Activated CD8-positive, alpha-beta memory T cell treated with anti-CD3 and anti-CD28 coated beads, Interleukin-2, amount 50 U/mL, for 1 hour (primary cell): ENCODE measurements around the gene CCDC69.

ENCODE experiments used
- DNase-seq: peaks from one replicate; pipeline ENCODE4 v3.0.0-alpha.2; 2020; ENCODE audit errors: extremely low read depth

Gene CCDC69

GRCh38 chr5:151164687-151165392 lies 59.1 kb downstream of the CCDC69 start:
- peak; percentile 51 for DNase-seq

GRCh38 chr5:151162776-151163175 lies 61.1 kb downstream of the CCDC69 start:
- DNase-seq, result no peak

GRCh38 chr5:151159649-151160373 lies 64.1 kb downstream of the CCDC69 start:
- no peak for DNase-seq

GRCh38 chr5:151158287-151158661 lies 65.6 kb downstream of the CCDC69 start:
- DNase-seq, result no peak

- no peak for DNase-seq
These were observed 66.2 kb downstream of the CCDC69 start, which contains the start of gene ANXA6 for GRCh38 chr5:151157426-151158286. TSS of gene ANXA6 (minus strand) at chr5:151157779. CDS start at chr5:151147901, 9,878 bp downstream.

GRCh38 chr5:151156507-151157420 lies 67.1 kb downstream of the CCDC69 start:
- DNase-seq, result no peak

GRCh38 chr5:151155775-151156506 lies 68.0 kb downstream of the CCDC69 start:
- DNase-seq, result no peak

- DNase-seq, result no peak
These were observed 68.7 kb downstream of the CCDC69 start for GRCh38 chr5:151154931-151155774.

- DNase-seq, result no peak
These were observed 70.1 kb downstream of the CCDC69 start for GRCh38 chr5:151153766-151154272.

- DNase-seq, result no peak
These were observed 70.6 kb downstream of the CCDC69 start for GRCh38 chr5:151153300-151153699.

GRCh38 chr5:151151793-151152192 lies 72.1 kb downstream of the CCDC69 start:
- DNase-seq, result no peak

GRCh38 chr5:151151263-151151660 lies 72.6 kb downstream of the CCDC69 start:
- DNase-seq, result no peak

GRCh38 chr5:151150471-151151262 lies 73.2 kb downstream of the CCDC69 start:
- DNase-seq, result peak; percentile 66

- no peak for DNase-seq
These were observed 75.3 kb downstream of the CCDC69 start for GRCh38 chr5:151148583-151148982.

- no peak for DNase-seq
These were observed 76.9 kb downstream of the CCDC69 start for GRCh38 chr5:151147033-151147432.

- DNase-seq, result no peak
These were observed 77.8 kb downstream of the CCDC69 start for GRCh38 chr5:151146061-151146460.

GRCh38 chr5:151144922-151145321 lies 79.0 kb downstream of the CCDC69 start:
- no peak for DNase-seq

GRCh38 chr5:151144275-151144674 lies 79.6 kb downstream of the CCDC69 start:
- no peak for DNase-seq

- DNase-seq, result no peak
These were observed 80.2 kb downstream of the CCDC69 start for GRCh38 chr5:151143645-151144044.
